GM03348 (cell line): Measurements from ENCODE around the gene SULT1C4.
"Not testable (repeated sequence)": the region's sequence is repeated elsewhere in the genome, so short reads cannot be mapped to it uniquely, and the experiment has no call there.

Experiments used
- DNase-seq: peaks from one replicate; pipeline ENCODE4 v3.0.0; 2012; ENCODE audit warnings: low spot score

The SULT1C4 gene

DNA sequence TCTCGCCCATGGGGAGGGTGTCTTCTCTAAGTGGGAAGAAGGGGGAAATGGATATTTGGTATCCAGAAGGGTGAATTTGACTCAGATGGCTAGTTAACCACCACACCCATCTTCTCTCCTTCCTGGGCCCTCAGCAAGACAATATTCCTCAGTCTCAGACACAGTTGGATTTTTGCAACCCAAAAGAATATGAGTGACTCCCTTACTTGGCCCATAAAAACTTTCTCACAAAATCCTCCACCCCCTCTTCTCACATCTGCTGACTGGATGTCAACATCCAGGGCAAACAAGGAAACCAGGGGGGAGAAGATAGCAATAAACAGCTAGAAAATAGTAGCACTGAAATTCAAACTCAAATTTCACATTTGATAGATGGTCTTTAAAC is 35.9 kb downstream of the SULT1C4 start:
- DNase-seq = no peak

GRCh38 chr2:108414256-108414876 is 36.6 kb downstream of the SULT1C4 start:
- DNase-seq = no peak

- no peak for DNase-seq
These were observed 37.2 kb downstream of the SULT1C4 start for GRCh38 chr2:108414945-108415344.

- DNase-seq = no peak
These were observed 39.5 kb downstream of the SULT1C4 start for GRCh38 chr2:108417254-108417653.

GRCh38 chr2:108418416-108418815 is 40.7 kb downstream of the SULT1C4 start:
- DNase-seq = no peak

DNA sequence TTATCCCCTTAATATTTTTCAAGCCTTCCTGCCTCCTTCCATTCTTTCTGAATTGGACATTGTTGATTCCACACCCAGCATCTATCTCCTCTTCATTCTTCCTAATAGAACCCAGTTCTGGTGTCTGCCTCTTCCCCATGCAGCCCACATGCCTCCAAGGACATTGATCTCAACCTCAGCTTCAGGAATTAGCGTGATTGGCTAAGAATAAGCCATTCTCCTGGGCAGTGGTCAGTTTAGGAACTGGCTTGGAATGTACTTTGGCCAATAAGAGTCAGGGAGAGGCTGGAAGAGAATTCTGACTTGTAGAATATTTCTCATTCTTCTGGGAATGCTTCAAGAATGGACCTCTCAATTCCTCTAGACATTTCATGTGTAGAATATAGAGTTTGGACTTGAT is 45.3 kb downstream of the SULT1C4 start:
- no peak for DNase-seq

DNA sequence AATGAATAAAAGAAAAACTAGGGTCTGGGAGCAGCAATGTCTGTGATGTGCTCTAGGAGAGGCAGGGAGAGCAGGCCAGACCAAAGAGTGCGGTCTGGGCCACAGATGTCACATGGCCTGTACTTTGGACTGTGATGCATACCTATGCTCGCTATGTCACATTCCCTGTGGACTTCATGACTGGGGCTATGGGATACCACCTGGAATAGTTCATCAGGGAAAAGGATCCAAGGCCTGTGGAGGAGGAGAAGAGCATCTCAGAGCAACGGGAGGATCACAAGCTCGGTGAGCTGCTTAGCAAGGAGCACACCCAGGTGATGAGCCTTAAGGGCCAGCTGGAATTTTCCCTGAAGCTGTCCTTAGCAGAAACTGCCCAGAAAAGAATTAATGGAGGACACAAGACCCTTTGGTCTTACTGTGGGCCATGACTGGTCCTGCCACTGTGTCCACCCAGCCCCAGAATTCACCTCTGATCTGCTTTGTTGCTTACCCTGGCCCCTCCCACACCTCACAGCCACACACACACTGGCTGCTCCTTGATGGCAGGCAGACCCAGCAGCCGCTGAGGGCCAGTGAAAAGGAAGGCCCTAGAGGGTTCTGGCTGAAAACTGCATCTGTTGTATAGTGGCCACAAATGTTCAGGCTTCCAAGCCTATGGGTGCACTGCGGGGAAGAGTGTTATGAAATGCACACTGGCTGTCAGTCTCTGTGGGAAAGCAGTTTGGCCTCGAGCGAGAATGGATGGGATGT is 45.9 kb downstream of the SULT1C4 start:
- DNase-seq = no peak

DNA sequence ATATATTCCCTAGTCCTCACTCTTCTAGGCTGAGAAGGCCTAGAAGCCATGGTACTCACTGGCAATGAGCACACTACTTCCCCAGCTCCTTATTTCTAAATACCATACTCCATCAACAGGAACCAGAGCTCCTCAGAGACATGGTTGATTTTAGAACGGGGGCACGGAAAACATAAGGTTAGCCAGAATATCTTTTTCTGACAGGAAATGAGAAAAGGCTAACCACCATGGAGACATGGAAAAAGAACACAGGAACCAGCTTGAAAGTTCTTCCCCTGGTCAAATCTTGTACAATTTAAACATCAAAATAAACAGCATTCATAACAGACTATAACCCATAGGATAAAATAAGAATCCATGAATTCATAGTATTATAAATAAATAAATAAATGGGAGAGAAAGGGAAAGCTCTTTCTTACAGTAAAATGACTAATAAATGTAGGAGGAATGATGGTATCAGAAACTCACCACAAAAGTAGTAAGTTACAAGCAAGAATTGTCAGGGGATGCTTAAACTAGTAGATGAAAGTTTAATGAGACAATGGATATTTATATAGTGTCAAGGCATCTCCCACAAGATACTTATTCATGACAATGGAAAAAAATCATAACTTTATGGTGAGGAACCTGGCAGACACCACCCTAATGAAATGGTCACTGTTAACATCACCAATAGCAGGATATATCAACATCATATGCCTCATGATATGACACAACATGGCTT is 50.7 kb downstream of the SULT1C4 start:
- no peak for DNase-seq

DNA sequence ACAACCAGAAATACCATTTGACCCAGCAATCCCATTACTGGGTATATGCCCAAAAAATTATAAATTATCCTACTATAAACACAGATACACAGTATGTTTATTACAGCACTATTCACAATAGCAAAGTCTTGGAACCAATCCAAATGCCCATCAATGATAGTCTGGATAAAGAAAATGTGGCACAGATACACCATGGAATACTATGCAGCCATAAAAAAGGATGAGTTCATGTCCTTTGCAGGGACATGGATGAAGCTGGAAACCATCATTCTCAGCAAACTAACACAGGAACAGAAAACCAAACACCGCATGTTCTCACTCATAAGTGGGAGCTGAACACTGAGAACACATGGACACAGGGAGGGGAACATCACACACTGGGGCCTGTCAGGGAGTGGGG is 57.8 kb downstream of the SULT1C4 start:
- DNase-seq = not testable (repeated sequence)

- DNase-seq = no peak
These were observed 59.2 kb downstream of the SULT1C4 start for GRCh38 chr2:108436976-108437375.
